Measurements from ENCODE around the gene GFI1B.

GFI1B gene

GRCh38 chr9:133003071-133003461, 24.6 kb downstream of the GFI1B start:
- under 1% methylated on average over 13 of the region's 13 CpGs for WGBS (ENCODE audit: insufficient coverage)
- POLR2A ChIA-PET = interaction anchor here (0.5 to 5.1 kb wide), 6 partner anchors 9 to 1877 kb away, joined by 3 to 78 read pairs (median 14); partner anchors contain the start of gene GFI1B
- DNase-seq = peak; percentile 82 to 92 (median 88)
- peak overlapping the region; percentile 77 to 89 for H3K27ac ChIP-seq (ENCODE audit: insufficient read depth in 1 of 2, low read depth in 1 of 2, low read length in 2 of 2, poor library complexity in 1 of 2, severe bottlenecking in 2 of 2)
- CTCF ChIA-PET = interaction anchor here (0.6 to 7.5 kb wide), 14 partner anchors 9 to 242 kb away, joined by 3 to 125 read pairs (median 7); partner anchors contain the start of genes GFI1B and GTF3C5
- no peaks in the 10 kb centered on the region for H3K27me3 ChIP-seq (replicated peaks in 2 of 5; ENCODE audit: control insufficient read depth in 4 of 5, insufficient read depth in 5 of 5, low read length in 4 of 5)
- peak overlapping the region in 4 of 7 experiments; percentile 26 to 66 (median 50) for H3K4me3 ChIP-seq (ENCODE audit: control insufficient read depth in 1 of 7, extremely low read depth in 1 of 7, insufficient read depth in 4 of 7, low read depth in 2 of 7, low read length in 6 of 7)
- H3K4me1 ChIP-seq (ENCODE audit: control extremely low read depth in 1 of 4, control insufficient read depth in 4 of 4, insufficient read depth in 4 of 4, low read length in 3 of 4) = peaks cover 11 to 95% (median 83%) of the 10 kb centered on the region in 4 experiments
- H3K9me3 ChIP-seq (ENCODE audit: control extremely low read depth in 1 of 5, control insufficient read depth in 4 of 5, insufficient read depth in 2 of 5, low read depth in 1 of 5, low read length in 4 of 5) = no peaks in the 10 kb centered on the region
- H3K36me3 ChIP-seq (ENCODE audit: control insufficient read depth in 4 of 4, insufficient read depth in 4 of 4, low read length in 3 of 4) = no peaks in the 10 kb centered on the region

- Histone ChIP-seq H3K27ac (ENCODE audit: insufficient read depth in 1 of 2, low read depth in 1 of 2, low read length in 2 of 2, poor library complexity in 1 of 2, severe bottlenecking in 2 of 2) (peak overlapping the region; percentile 77 to 89), H3K4me1 (ENCODE audit: control extremely low read depth in 1 of 4, control insufficient read depth in 4 of 4, insufficient read depth in 4 of 4, low read length in 3 of 4) (peaks cover 11 to 96% (median 86%) of the 10 kb centered on the region in 4 experiments), H3K27me3 (replicated peaks in 2 of 5; ENCODE audit: control insufficient read depth in 4 of 5, insufficient read depth in 5 of 5, low read length in 4 of 5) (no peaks in the 10 kb centered on the region), H3K9me3 (ENCODE audit: control extremely low read depth in 1 of 5, control insufficient read depth in 4 of 5, insufficient read depth in 2 of 5, low read depth in 1 of 5, low read length in 4 of 5) (no peaks in the 10 kb centered on the region), H3K4me3 (ENCODE audit: control insufficient read depth in 1 of 7, extremely low read depth in 1 of 7, insufficient read depth in 4 of 7, low read depth in 2 of 7, low read length in 6 of 7) (peak overlapping the region in 6 of 7 experiments; percentile 29 to 66 (median 35)), H3K36me3 (ENCODE audit: control insufficient read depth in 4 of 4, insufficient read depth in 4 of 4, low read length in 3 of 4) (no peaks in the 10 kb centered on the region)
- ChIA-PET POLR2A (interaction anchor here (1.0 to 5.1 kb wide), 5 partner anchors 10 to 160 kb away, joined by 3 to 78 read pairs (median 21); partner anchors contain the start of genes GBGT1 and GFI1B), CTCF (interaction anchor here (1.1 to 7.5 kb wide), 11 partner anchors 9 to 106 kb away, joined by 3 to 125 read pairs (median 8); partner anchors contain the start of gene GFI1B)
- peak in 2 of 3 donors; percentile 78 to 86 for DNase-seq
- 2% methylated on average over 9 of the region's 9 CpGs for WGBS (ENCODE audit: insufficient coverage)
Observed at GRCh38 chr9:133003671-133004090, 25.2 kb downstream of the GFI1B start.

GRCh38 chr9:133004091-133004998, 25.9 kb downstream of the GFI1B start:
- CTCF ChIA-PET = interaction anchor here (1.1 to 7.5 kb wide), 13 partner anchors 8 to 105 kb away, joined by 3 to 125 read pairs (median 8); partner anchors contain the start of gene GFI1B

GRCh38 chr9:133004999-133005760, 26.7 kb downstream of the GFI1B start:
- DNase-seq = peak in 1 of 3 donors; percentile 57
- Histone ChIP-seq H3K36me3 (ENCODE audit: control insufficient read depth in 4 of 4, insufficient read depth in 4 of 4, low read length in 3 of 4) (no peaks in the 10 kb centered on the region), H3K4me3 (ENCODE audit: control insufficient read depth in 1 of 7, extremely low read depth in 1 of 7, insufficient read depth in 4 of 7, low read depth in 2 of 7, low read length in 6 of 7) (peak overlapping the region in 3 of 7 experiments; percentile 6 to 51 (median 34)), H3K27ac (ENCODE audit: insufficient read depth in 1 of 2, low read depth in 1 of 2, low read length in 2 of 2, poor library complexity in 1 of 2, severe bottlenecking in 2 of 2) (peak overlapping the region; percentile 12 to 89), H3K27me3 (replicated peaks in 2 of 5; ENCODE audit: control insufficient read depth in 4 of 5, insufficient read depth in 5 of 5, low read length in 4 of 5) (no peaks in the 10 kb centered on the region), H3K4me1 (ENCODE audit: control extremely low read depth in 1 of 4, control insufficient read depth in 4 of 4, insufficient read depth in 4 of 4, low read length in 3 of 4) (peaks cover 8 to 93% (median 78%) of the 10 kb centered on the region in 4 experiments), H3K9me3 (ENCODE audit: control extremely low read depth in 1 of 5, control insufficient read depth in 4 of 5, insufficient read depth in 2 of 5, low read depth in 1 of 5, low read length in 4 of 5) (no peaks in the 10 kb centered on the region)
- ChIA-PET CTCF (interaction anchor here (1.2 to 7.5 kb wide), 11 partner anchors 10 to 33 kb away, joined by 3 to 125 read pairs (median 8); partner anchors contain the start of gene GFI1B), POLR2A (interaction anchor here (1.0 to 5.1 kb wide), 4 partner anchors 12 to 158 kb away, joined by 3 to 78 read pairs (median 30); partner anchors contain the start of genes GBGT1 and GFI1B)
- WGBS (ENCODE audit: insufficient coverage) = 70% methylated on average over 12 of the region's 14 CpGs

More at GRCh38 chr9:133004091-133004998, 25.9 kb downstream of the GFI1B start:
- no peaks in the 10 kb centered on the region for H3K9me3 ChIP-seq (ENCODE audit: control extremely low read depth in 1 of 5, control insufficient read depth in 4 of 5, insufficient read depth in 2 of 5, low read depth in 1 of 5, low read length in 4 of 5)
- H3K4me1 ChIP-seq (ENCODE audit: control extremely low read depth in 1 of 4, control insufficient read depth in 4 of 4, insufficient read depth in 4 of 4, low read length in 3 of 4) = peaks cover 9 to 95% (median 84%) of the 10 kb centered on the region in 4 experiments
- H3K4me3 ChIP-seq (ENCODE audit: control insufficient read depth in 1 of 7, extremely low read depth in 1 of 7, insufficient read depth in 4 of 7, low read depth in 2 of 7, low read length in 6 of 7) = peak overlapping the region in 6 of 7 experiments; percentile 29 to 66 (median 35)
- DNase-seq = peak; percentile 95 to 99 (median 98)
- no peaks in the 10 kb centered on the region for H3K36me3 ChIP-seq (ENCODE audit: control insufficient read depth in 4 of 4, insufficient read depth in 4 of 4, low read length in 3 of 4)
- H3K27ac ChIP-seq (ENCODE audit: insufficient read depth in 1 of 2, low read depth in 1 of 2, low read length in 2 of 2, poor library complexity in 1 of 2, severe bottlenecking in 2 of 2) = peak overlapping the region; percentile 77 to 89
- H3K27me3 ChIP-seq (replicated peaks in 2 of 5; ENCODE audit: control insufficient read depth in 4 of 5, insufficient read depth in 5 of 5, low read length in 4 of 5) = no peaks in the 10 kb centered on the region
- POLR2A ChIA-PET = interaction anchor here (1.0 to 5.1 kb wide), 5 partner anchors 11 to 159 kb away, joined by 3 to 78 read pairs (median 21); partner anchors contain the start of genes GBGT1 and GFI1B
- 0% methylated on average over 5 of the region's 9 CpGs for WGBS (ENCODE audit: insufficient coverage)

- CTCF ChIA-PET = interaction anchor here (1.2 to 7.5 kb wide), 8 partner anchors 10 to 34 kb away, joined by 3 to 125 read pairs (median 34); partner anchors contain the start of gene GFI1B
- Histone ChIP-seq H3K27me3 (replicated peaks in 2 of 5; ENCODE audit: control insufficient read depth in 4 of 5, insufficient read depth in 5 of 5, low read length in 4 of 5) (no peaks in the 10 kb centered on the region), H3K4me1 (ENCODE audit: control extremely low read depth in 1 of 4, control insufficient read depth in 4 of 4, insufficient read depth in 4 of 4, low read length in 3 of 4) (peaks cover 8 to 86% (median 70%) of the 10 kb centered on the region in 4 experiments), H3K36me3 (ENCODE audit: control insufficient read depth in 4 of 4, insufficient read depth in 4 of 4, low read length in 3 of 4) (no peaks in the 10 kb centered on the region), H3K27ac (ENCODE audit: insufficient read depth in 1 of 2, low read depth in 1 of 2, low read length in 2 of 2, poor library complexity in 1 of 2, severe bottlenecking in 2 of 2) (no peak overlapping the region), H3K9me3 (ENCODE audit: control extremely low read depth in 1 of 5, control insufficient read depth in 4 of 5, insufficient read depth in 2 of 5, low read depth in 1 of 5, low read length in 4 of 5) (no peaks in the 10 kb centered on the region), H3K4me3 (ENCODE audit: control insufficient read depth in 1 of 7, extremely low read depth in 1 of 7, insufficient read depth in 4 of 7, low read depth in 2 of 7, low read length in 6 of 7) (no peak overlapping the region)
- WGBS (ENCODE audit: insufficient coverage) = 100% methylated on average over 1 of the region's 3 CpGs
- POLR2A ChIA-PET = interaction anchor here (4.2 to 5.1 kb wide), 2 partner anchors 16 to 25 kb away, joined by 21 to 78 read pairs; partner anchors contain the start of gene GFI1B
- DNase-seq = no peak
Observed at GRCh38 chr9:133005957-133006356, 27.5 kb downstream of the GFI1B start.

- CTCF ChIA-PET = interaction anchor here (1.1 to 7.5 kb wide), 8 partner anchors 9 to 33 kb away, joined by 4 to 125 read pairs (median 34); partner anchors contain the start of gene GFI1B
- POLR2A ChIA-PET = interaction anchor here (5.1 kb wide), 1 partner anchor 25 kb away, joined by 78 read pairs; the partner anchor contains the start of gene GFI1B
- WGBS (ENCODE audit: insufficient coverage) = 97% methylated on average over 3 of the region's 5 CpGs
Observed at GRCh38 chr9:133006731-133007352, 28.3 kb downstream of the GFI1B start.

More at GRCh38 chr9:133006731-133007352, 28.3 kb downstream of the GFI1B start:
- Histone ChIP-seq H3K4me3 (ENCODE audit: control insufficient read depth in 1 of 7, extremely low read depth in 1 of 7, insufficient read depth in 4 of 7, low read depth in 2 of 7, low read length in 6 of 7) (no peak overlapping the region), H3K9me3 (ENCODE audit: control extremely low read depth in 1 of 5, control insufficient read depth in 4 of 5, insufficient read depth in 2 of 5, low read depth in 1 of 5, low read length in 4 of 5) (no peaks in the 10 kb centered on the region), H3K27ac (ENCODE audit: insufficient read depth in 1 of 2, low read depth in 1 of 2, low read length in 2 of 2, poor library complexity in 1 of 2, severe bottlenecking in 2 of 2) (no peak overlapping the region), H3K27me3 (replicated peaks in 2 of 5; ENCODE audit: control insufficient read depth in 4 of 5, insufficient read depth in 5 of 5, low read length in 4 of 5) (no peaks in the 10 kb centered on the region), H3K4me1 (ENCODE audit: control extremely low read depth in 1 of 4, control insufficient read depth in 4 of 4, insufficient read depth in 4 of 4, low read length in 3 of 4) (peaks cover 8 to 79% (median 64%) of the 10 kb centered on the region in 4 experiments), H3K36me3 (ENCODE audit: control insufficient read depth in 4 of 4, insufficient read depth in 4 of 4, low read length in 3 of 4) (no peaks in the 10 kb centered on the region)
- DNase-seq = no peak

Data from common myeloid progenitor, CD34-positive (primary cell).